Neural progenitor cell (in vitro differentiated cells): ENCODE measurements around the gene PCSK1N. TPM values are rescaled to one million over a fixed set of nuclear protein-coding genes. Genes with fewer than 3 reads are reported as not detected.

Experiments
- total RNA-seq: library from RNA; depleted of rRNA; stranded (reverse); fragments of >200 nt; gene quantifications from 2 replicates; pipeline ENCODE4 v1.2.3, GENCODE V29; 2015; ENCODE audit warnings: low replicate concordance

The PCSK1N gene
- total RNA-seq, 1 donor from 2014 or later = not detected

Other genes with a start within 250 kb of the PCSK1N start
- gene WDR13, start 238.1 kb downstream of the PCSK1N start, total RNA-seq = 20.9 and 39.0 TPM in 2 replicates
- gene WAS, start 151.8 kb downstream of the PCSK1N start, total RNA-seq = 0.37 TPM in 1 of 2 replicates, not detected in the other
- 9.4 and 13.9 TPM in 2 replicates for gene SUV39H1, start 138.9 kb downstream of the PCSK1N start, total RNA-seq
- gene GLOD5, start 73.9 kb downstream of the PCSK1N start, total RNA-seq = not detected in 2 replicates
- not detected in 2 replicates for gene GATA1, start 49.0 kb downstream of the PCSK1N start, total RNA-seq
- gene HDAC6, start 33.5 kb downstream of the PCSK1N start, total RNA-seq = 127 and 135 TPM in 2 replicates
- 0.50 TPM in 1 of 2 replicates, not detected in the other for gene ERAS, start 9.1 kb downstream of the PCSK1N start, total RNA-seq
- gene TIMM17B, start 62.2 kb upstream of the PCSK1N start, total RNA-seq = 48.7 and 105 TPM in 2 replicates
- gene PQBP1, start 62.3 kb upstream of the PCSK1N start, total RNA-seq = 26.9 and 49.7 TPM in 2 replicates
- gene SLC35A2, start 76.0 kb upstream of the PCSK1N start, total RNA-seq = 8.6 and 11.7 TPM in 2 replicates
- gene PIM2, start 83.4 kb upstream of the PCSK1N start, total RNA-seq = 14.7 and 16.6 TPM in 2 replicates
- 38.6 and 46.3 TPM in 2 replicates for gene OTUD5, start 122.0 kb upstream of the PCSK1N start, total RNA-seq
- 0.39 and 1.4 TPM in 2 replicates for gene KCND1, start 136.2 kb upstream of the PCSK1N start, total RNA-seq
- gene GRIPAP1, start 166.7 kb upstream of the PCSK1N start, total RNA-seq = 30.1 and 38.9 TPM in 2 replicates
- gene TFE3, start 207.7 kb upstream of the PCSK1N start, total RNA-seq = 7.9 and 25.6 TPM in 2 replicates
- 1.1 and 3.1 TPM in 2 replicates for gene CCDC120, start 223.4 kb upstream of the PCSK1N start, total RNA-seq
- 0.30 and 11.0 TPM in 2 replicates for gene PRAF2, start 238.4 kb upstream of the PCSK1N start, total RNA-seq
- 19.7 and 22.2 TPM in 2 replicates for gene WDR45, start 244.3 kb upstream of the PCSK1N start, total RNA-seq